GM21526 (cell line): ENCODE results near the gene SLC38A9.
A peak's percentile ranks its signal among the peaks of the same experiment; 100 is the strongest.
"Not testable (repeated sequence)": the region's sequence is repeated elsewhere in the genome, so short reads cannot be mapped to it uniquely, and the experiment has no call there.

Source experiments
- ATAC-seq: cut with Tn5 transposase; IDR thresholded peaks from one replicate; pipeline ENCODE4 v1.9.1; 2021; ENCODE audit warnings: moderate library complexity; ENCODE audit not compliant: unreplicated experiment, low FRiP score

SLC38A9 gene, protein sequence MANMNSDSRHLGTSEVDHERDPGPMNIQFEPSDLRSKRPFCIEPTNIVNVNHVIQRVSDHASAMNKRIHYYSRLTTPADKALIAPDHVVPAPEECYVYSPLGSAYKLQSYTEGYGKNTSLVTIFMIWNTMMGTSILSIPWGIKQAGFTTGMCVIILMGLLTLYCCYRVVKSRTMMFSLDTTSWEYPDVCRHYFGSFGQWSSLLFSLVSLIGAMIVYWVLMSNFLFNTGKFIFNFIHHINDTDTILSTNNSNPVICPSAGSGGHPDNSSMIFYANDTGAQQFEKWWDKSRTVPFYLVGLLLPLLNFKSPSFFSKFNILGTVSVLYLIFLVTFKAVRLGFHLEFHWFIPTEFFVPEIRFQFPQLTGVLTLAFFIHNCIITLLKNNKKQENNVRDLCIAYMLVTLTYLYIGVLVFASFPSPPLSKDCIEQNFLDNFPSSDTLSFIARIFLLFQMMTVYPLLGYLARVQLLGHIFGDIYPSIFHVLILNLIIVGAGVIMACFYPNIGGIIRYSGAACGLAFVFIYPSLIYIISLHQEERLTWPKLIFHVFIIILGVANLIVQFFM

DNA sequence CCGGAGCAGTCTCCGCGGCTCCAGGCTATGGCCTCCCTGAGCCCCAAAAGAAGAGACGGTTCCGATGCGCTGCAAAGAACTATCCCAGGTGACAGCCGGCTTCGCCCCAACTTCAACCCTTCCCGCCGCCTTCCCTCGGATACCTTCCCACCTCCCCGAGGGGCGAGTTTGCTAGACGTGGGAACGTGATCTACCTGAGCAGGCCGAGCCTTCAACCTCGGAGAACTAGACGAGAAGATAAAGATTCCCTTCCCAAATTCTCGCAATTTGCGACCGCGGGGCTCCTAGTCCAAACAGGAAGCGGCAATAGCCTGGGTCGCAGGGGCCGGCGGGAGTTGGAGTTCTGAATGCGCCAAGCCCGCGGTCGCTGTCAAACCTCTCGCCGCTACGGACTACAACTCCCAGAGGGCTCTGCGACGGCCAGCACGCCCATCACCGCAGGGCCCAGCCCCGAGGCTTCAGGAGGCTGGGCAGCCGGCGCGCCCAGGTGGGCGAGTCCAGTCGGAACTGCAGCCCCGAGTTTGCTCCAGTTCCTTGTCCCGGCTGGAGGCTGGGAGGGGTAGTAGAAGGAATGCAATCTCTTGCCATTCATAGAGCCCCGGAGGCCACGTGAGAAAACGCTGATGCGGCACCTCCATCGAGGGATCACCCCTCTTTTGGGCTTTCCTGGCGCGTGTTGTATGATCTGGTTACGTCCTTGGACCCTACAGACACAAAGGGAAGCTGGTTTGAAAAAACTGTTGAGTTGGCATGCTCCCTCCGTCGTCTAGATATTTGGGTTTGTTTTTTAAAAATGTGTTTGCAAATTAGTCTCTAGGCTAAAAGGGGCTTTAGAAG is at the start of gene SLC38A9:
TSS of gene SLC38A9 (minus strand) at position 302 of the 837 bp plus-strand sequence. CDS start 14,366 bp downstream, outside the sequence.
- ATAC-seq = peak; percentile 99

DNA sequence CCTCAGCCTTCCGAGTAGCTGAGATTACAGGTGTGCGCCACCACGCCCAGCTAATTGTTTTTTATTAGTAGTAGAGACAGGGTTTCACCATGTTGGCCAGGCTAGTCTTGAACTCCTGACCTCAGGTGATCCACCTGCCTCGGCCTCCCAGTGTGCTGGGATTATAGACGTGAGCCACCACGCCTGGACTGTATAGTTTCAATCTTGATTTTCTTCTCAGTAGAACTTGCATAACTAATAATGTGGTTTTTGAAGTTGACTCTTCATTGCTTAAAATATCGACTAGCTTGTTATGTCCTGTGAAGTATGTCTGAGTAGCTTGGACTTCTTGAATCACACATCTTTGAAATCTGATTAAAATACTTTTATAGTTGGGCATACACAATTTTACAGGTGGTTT is 49.6 kb upstream of the SLC38A9 start:
- ATAC-seq = not testable (repeated sequence)

DNA sequence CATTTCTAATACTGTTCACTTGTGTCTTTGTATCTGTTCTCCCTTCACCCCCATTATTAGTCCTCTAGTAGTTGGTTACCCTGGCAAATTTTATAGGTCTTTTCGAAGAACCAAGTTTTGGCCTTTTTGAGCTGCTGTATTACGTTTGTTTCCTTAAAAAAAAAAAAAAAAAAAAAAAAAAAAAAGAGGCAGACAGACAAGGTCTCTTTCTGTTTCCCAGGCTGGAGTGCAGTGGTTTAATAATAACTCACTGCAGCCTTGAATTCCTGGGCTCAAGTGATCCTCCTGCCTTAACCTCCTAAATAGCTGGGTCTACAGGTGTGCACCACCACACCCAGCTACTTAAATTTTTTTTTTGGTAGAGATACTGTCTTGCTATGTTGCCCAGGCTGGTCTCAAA is 46.6 kb upstream of the SLC38A9 start:
- ATAC-seq = no peak

DNA sequence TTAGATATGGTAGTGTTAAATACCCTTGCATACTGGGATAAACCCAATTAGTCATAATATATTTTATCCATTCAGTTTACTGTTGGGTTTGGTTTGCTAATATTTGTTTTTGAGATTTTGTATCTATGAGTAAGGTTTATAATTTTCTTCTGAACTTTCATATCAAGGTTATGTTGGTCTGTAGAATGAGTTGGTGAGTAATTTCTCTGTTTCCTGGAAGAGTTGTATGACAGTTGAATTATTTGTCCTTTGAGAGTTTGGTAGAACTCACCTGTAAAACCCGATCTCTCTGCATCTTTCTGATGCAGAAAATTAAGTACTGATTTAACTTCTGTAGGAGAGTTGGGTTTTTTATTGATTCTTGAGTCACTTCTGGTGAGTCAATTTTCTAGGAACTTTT is 46.1 kb upstream of the SLC38A9 start:
- no peak for ATAC-seq

DNA sequence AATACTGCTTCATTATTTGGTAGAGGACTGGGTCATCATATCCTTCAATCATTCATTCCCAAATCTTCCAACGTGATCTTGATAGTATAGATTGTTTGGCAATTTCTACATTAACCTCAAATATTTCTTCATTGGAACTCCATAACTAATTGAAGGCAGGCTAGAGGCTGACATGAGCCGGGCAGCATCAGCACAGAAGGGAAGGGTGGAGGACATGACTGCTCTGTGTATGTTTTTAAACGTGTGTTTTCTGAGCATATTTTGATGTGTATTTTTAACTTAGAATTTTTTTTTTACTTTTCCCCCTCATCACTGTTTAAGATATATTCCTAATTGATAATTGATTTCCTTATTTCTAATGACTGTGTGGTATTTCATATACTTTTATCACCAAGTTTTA is 38.4 kb upstream of the SLC38A9 start:
- ATAC-seq = no peak

DNA sequence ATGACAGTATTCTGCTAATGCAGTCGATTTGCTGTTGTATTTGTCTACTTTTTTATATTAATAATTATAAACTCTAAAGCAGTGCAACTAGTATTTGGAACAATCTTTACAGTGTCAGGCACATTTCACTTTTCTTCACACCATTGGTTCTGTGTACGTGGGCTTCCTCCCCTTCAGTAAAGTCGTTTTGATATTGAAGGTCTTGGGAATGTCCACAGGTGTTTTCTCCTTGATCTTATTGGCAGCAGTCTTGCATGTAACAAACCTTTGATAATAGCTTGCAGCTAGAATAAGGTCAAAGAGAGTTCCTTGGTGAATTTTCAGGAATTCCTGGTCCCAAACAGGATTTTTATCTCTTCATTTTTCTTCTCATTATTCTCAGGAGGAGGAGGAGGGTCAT is 37.9 kb upstream of the SLC38A9 start:
- ATAC-seq = no peak

DNA sequence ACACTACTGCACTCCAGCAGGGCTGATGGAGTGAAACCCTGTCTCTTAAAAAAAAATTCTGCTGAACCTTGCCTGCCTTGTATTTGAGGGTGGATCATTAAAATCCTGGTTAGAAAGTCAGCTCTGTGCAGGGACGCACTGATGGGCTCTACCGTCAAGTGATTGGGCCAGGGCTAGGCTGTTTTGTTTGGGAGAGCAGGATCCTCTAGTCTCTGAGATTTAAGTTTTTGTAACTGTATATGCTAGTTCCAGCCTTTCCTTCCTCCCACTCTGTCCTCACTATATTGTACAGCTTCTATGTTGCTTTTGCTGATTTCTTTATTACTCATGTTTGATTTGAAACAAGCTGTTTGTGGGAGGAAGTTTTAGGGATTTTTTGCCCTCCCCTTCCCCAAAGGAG is 37.3 kb upstream of the SLC38A9 start:
- no peak for ATAC-seq

DNA sequence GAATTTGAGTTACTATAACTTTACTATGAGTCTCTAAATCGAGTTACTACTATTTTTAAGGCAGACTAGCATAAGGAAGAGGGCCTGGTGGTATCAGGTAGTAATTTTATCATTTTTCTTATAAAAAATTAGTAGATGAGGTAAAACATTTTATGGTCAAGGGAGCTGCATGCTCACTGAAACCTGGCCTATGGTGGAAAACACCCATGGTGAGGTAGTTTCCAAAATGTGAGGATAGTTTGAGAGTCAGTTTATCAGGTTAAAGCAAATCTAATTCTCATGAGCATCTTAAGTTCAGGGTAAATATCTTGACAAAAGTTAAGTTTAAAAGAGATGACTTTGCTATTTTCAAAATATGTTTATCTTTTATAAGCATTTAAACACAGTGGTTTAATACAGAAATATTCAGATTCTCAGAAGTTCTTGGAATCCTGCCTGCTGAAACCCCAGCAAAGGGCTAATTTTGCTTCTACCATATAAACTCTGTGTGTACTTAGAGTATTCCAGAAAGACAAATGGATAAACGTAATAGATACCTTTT is 35.7 kb upstream of the SLC38A9 start:
- no peak for ATAC-seq

DNA sequence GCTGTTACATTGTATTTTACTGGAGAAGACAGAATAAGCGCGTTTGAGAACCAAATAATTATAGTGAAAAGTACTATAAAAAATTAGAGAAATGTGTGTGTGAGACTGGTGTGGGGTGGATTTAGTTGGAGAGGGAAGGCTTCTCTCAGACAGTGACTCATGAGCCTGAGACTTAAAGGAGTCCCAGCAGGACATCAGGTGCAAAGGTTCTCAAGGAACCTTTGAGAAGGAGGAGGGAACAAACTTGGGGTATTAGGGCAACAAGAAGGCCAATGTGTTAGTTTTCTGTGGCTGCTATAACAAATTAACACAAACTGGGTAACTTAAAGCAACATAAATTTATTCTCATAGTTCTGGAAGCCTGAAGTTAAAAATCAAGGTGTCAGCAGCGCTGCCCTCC is 30.7 kb upstream of the SLC38A9 start:
- ATAC-seq = no peak

DNA sequence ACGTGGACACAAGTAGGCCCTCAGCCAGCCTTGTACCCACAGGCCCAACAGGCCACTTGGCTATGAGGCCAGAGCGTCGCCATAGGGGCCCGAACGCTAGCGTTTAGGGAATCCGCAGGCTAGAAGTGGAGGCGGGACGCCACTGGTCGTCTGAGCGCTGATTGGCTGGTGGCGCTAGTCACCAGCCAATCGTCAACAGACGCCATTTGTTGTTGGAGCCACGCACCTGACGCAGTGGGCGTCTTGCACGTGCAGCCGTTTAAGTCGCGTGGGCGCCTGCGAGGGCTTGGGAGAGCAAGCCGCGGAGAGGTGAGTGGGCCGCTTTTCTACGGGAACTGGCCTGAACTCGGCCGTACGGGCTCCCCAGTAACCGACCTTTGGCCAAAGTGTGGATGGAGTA is 25.7 kb upstream of the SLC38A9 start, which contains the start of gene DDX4:
TSS of gene DDX4 (plus strand) at position 269 of the 400 bp plus-strand sequence. CDS start 903 bp downstream, outside the sequence.
- no peak for ATAC-seq

DNA sequence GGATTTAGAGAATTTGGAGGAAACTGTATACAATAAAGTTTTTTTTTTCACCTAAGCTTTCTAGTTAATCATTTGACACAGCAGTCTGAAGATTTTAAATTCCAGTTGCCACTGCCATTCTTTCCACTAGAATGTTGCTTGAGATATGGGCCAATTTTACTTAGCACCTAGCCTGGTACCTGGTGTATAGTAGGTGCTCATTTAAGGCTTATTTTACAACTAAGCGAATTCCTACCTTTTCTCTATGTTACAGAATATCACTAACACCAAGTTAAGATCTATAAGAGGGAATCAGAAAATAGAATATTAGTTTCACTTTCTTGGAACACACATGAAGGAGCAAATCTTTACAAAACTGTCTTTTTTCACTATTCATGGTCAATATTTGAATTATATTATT is 22.5 kb upstream of the SLC38A9 start:
- ATAC-seq = no peak

DNA sequence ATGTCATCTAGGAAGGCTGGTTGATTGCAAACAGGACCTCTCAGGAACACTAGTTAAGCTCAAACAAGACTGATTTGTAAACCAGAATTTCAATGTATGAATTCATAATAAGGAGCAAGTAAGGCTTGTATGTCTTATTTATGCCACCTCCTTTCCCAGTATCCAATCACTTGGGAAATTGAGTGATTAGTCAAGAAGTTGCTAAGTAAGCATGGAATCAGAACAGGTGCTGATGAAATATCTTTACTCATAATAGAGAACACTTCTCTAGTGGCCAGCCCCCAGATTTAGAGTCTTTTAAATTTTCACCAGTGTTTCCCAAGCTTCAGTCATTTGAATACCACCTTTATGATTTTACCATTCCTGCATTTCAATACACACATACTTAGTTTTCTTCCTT is 20.5 kb upstream of the SLC38A9 start:
- no peak for ATAC-seq

DNA sequence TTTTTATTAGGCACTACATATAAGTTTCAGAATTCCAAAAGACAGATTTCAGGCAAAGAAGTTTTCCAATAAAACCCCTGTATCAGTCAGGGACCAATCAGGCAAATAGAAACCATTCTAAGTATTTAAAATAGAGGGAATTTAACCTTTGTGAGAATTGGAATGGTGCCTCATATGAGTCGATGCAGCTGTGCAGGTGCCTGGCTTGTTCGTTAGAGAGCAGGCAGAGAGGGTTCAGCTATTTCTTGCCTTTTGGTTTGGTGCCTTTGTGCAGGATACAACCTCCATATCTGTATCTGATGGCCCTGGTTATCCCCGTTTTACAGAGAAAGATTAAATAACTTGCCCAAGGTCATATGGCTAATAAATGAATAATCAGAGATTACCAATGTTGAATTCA is 19.7 kb upstream of the SLC38A9 start:
- no peak for ATAC-seq

DNA sequence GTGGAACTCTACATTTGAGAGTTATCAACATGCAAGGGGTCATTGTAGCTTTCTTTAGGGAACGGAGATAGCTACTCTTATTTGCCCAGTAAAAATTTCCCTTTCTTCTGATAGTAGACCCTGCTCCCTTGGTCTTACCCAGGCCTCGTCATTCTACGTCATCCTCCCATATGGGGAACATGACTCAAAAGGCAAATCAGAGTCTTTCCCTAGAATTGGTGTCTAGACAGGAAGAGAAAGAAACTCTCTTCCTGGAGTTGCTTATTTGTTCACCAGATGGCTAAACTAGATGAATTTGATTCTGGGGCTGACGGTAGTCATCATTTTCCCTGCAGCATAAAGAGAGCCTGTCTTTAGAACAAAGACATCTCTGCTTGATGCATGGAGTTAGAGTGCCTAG is 12.2 kb upstream of the SLC38A9 start:
- no peak for ATAC-seq

DNA sequence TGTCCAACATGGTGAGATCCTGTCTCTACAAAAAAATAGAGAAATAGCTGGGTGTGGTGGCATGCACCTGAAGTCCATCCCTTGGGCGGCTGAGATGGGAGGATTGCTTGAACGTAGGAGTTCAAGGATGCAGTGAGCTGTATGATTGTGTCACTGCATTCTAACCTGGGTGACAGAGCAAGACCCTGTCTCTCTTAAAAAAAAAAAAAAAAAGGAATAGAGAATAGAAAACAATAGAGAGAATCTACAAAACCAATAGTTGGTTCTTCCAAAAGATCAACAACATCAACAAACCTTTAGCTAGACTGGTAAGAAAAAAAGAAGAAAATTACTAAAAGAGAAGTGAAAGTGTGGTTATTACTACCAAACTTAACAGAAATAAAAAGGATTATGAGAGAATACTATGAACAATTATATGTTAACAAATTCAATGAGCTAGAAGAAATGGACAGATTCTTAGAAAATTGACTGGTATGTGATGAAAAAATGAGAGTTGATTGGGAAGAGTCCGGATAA is 8.1 kb upstream of the SLC38A9 start:
- ATAC-seq = no peak

DNA sequence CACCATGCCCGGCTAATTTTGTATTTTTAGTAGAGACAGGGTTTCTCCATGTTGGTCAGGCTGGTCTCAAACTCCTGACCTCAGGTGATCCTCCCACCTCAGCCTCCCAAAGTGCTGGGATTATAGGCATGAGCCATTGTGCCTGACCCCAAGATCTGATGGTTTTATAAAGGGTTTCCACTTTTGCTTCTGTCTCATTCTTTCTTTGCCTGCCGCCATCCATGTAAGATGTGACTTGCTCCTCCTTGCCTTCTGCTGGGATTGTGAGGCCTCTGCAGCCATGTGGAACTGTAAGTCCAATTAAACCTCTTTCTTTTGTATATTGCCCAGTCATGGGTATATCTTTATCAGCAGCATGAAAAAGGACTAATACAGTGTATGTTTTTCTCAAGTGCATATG is 6.9 kb upstream of the SLC38A9 start:
- ATAC-seq = not testable (repeated sequence)

DNA sequence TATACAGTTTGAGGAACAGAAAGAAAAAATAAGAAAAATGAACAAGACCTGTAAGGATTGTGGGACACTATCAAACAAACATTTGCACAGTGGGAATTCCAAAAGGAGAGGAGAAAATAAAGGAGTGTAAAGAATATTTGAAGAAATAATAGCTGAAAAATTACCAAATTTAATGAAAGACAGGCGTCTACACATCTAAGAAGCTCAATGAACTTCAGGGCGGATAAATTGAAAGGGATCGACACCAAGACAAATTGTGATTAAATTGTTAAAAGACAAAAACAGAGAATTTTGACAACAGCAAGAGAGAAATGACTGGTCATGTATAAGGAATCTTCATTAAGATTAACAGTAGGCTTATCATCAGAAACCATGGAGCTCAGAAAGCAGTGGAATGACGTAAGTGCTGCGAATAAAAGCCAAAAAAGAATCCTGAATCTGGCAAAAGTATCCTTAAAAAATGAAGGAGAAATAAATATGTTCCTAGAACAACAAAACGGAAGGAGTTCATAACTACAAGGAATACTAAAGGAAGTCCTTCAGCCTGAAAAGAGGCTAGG is 3.5 kb upstream of the SLC38A9 start:
- no peak for ATAC-seq

DNA sequence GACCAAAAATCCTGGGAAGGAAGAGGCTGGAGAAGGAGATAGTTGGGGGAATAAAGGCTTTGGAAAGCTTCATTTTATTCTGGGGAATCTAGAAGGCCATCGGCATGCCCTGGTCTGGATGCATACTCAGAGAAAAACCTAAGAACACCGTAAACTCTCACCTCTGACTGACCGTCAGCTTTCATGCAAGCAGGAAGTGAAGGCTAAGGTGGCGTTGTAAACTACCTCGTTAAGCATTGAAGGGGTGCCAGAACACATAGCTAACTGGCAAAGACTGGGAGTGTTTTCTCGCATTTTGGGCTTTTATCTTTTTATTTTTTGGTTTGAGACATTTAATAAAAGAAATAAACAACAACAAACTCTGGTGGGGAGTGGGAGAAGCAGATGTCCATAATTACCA is 2.6 kb upstream of the SLC38A9 start:
- ATAC-seq = no peak

DNA sequence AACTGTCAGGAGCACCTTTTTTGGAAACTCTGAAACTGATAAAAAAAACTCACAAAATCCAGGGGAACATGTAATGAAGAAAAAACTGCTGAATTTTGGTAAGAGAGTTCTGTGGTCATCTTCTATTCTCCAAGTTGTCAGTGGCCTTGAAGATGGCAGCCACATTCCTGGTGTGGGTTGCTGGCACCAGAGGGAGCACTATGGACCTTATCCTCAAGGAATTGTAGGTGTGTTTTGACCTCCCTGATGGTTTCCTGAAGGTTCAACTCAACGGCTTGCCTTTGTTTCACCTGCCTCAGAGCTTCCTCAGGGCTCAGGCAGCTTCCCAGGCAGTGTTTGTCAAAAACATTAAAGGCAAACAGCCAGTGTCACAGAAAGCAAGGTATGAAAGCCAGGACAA is 2.2 kb upstream of the SLC38A9 start:
- ATAC-seq = no peak

DNA sequence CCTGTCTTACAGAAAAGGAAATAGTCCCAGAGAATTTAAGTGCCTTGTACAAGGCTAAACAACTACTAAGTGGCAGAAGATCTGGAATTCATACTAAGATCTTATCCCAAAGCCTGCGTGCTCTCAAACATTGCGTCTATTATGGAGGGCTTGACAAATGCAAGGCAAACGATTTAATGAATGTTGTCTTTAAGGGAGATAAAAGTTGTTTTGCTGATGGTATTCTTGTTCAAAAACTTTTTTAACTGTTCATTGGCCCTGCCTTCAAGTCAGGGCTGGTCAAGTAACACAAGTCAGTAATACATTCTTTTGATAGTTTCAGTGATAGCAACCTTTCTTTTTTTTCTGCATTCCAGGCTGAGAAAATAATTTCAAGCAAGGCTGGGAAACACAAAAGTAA is 1.7 kb upstream of the SLC38A9 start:
- ATAC-seq = no peak
